Fibroblast of skin of left quadriceps (primary cell): ENCODE measurements around the gene FBH1.

Experiments
- DNase-seq, 2 experiments: peaks; one replicate each; pipeline ENCODE4 v3.0.0-alpha.2; 2013; ENCODE audit warnings: low read depth in 2 of 2

The FBH1 gene

GRCh38 chr10:5978230-5978489 lies 88.1 kb downstream of the FBH1 start:
- no peak for DNase-seq

DNA sequence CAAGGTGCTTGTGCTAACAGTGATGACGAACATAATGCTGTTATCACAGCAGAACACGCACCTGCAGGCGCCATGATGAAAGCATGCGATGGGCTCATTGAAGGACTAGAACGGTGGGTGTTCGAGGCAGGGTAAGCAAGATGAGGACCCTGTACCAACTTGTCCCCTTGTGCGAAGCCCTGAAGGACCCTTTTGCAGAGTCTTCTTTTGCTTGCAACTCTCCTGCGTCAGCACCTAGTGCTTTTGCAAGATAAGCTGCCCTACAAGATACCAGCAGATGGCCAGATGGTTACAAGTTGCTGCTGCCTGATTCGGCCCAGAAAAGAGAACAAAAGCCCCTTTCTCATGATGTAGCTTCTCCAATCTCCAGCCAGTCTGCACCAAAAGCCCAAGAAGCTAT lies 91.5 kb downstream of the FBH1 start:
- DNase-seq = no peak

GRCh38 chr10:5983774-5984173 lies 93.7 kb downstream of the FBH1 start:
- no peak for DNase-seq

DNA sequence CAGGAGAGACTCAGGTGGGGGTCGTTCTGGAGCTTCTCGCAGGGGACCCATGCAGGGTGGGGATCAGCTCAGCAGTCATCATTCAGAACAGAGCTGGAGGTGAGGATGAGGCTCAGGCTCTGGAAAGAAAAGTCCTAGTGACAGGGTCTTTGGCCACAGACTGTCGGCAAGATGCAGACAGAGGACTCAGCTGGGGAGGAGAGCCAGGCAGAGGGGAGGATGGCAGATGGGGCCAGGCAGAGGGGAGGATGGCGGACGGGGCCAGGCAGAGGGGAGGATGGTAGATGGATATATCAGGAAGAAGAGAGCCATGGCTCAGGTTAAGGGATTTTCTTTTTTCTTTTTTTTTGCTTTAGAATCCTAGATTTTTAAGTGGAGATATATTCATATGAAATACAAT lies 95.0 kb downstream of the FBH1 start:
- DNase-seq = no peak
